Activated CD4-positive, alpha-beta T cell treated with anti-CD3 and anti-CD28 coated beads, Interleukin-2, Interleukin-4, amounts not matched to agents 100 ng/mL and 50 ng/mL, durations not matched to agents 16 hours and 8 hours (primary cell): ENCODE results near the gene PKD2L1.
A peak's percentile ranks its signal among the peaks of the same experiment; 100 is the strongest.
"Not testable (repeated sequence)": the region's sequence is repeated elsewhere in the genome, so short reads cannot be mapped to it uniquely, and the experiment has no call there.

Source experiments
- DNase-seq: peaks from one replicate; pipeline ENCODE4 v3.0.0-alpha.2; 2020; ENCODE audit warnings: low spot score

PKD2L1 gene

DNA sequence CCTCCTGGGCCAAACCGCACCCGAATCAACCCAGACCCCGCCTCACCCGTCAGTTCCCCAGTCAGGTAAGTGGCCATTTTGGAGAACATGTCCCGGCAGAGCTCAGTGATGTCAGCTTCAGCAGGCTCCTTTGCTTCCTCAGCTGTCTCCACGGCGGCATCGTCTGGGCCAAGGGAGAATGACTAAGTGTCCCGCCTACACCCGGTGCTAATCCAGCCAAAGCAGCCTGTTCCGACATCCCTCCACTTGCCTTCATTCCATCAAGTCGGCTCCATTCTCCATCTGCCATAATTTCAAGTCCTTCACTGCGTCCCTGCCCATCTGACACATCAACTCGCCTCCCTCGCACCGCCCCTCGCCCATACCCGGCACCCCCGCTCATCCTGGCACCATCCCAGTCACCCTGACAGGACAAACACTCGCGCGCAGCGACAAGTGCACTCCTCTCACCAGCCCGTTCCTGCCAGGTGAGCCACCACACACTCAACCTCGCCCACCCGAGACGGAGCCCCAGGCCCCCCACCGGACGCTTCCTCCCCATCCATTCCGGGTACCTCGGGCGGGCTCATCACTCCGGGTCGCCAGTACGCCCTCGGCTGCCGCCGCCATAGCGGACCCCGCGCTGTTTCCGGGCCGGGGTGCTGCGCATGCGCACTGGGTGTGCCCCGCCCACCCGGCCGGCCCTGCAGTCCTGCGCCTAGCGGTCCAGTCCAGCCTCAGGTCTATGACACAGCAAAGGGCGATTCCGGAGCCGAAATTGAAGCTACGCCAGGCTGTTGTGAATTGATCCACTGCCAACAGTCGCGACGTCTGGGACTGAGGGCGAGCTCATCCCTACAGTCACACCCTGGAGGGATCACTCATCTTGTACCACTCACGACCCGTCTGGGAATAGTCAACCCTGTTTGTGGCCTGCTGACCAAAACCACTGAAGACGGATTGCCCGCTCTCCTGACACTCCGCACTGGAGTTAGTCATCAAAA lies 43.7 kb downstream of the PKD2L1 start, which contains the start of gene BLOC1S2:
Gene BLOC1S2 (minus strand): TSS at position 630 of the 983 bp plus-strand sequence. CDS start 21 bp downstream, at position 609.
- peak; percentile 89 for DNase-seq

- not testable (repeated sequence) for DNase-seq
Measured at GRCh38 chr10:100285326-100285725, 44.7 kb downstream of the PKD2L1 start.

GRCh38 chr10:100282907-100283306 lies 47.1 kb downstream of the PKD2L1 start:
- no peak for DNase-seq

DNA sequence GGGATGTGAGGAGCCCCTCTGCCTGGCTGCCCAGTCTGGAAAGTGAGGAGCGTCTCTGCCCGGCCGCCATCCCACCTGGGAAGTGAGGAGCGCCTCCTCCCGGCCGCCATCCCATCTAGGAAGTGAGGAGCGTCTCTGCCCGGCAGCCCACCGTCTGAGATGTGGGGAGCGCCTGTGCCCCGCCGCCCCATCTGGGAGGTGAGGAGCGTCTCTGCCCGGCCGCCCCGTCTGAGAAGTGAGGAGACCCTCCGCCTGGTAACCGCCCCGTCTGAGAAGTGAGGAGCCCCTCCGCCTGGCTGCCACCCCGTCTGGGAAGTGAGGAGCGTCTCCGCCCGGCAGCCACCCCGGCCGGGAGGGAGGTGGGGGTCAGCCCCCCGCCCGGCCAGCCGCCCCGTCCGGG lies 53.1 kb downstream of the PKD2L1 start:
- DNase-seq: not testable (repeated sequence)

GRCh38 chr10:100267239-100268104 lies 62.6 kb downstream of the PKD2L1 start, which contains the start of gene CWF19L1:
TSS of gene CWF19L1 (minus strand) at chr10:100267638. CDS start at chr10:100267593, 45 bp downstream.
- peak; percentile 85 for DNase-seq

DNA sequence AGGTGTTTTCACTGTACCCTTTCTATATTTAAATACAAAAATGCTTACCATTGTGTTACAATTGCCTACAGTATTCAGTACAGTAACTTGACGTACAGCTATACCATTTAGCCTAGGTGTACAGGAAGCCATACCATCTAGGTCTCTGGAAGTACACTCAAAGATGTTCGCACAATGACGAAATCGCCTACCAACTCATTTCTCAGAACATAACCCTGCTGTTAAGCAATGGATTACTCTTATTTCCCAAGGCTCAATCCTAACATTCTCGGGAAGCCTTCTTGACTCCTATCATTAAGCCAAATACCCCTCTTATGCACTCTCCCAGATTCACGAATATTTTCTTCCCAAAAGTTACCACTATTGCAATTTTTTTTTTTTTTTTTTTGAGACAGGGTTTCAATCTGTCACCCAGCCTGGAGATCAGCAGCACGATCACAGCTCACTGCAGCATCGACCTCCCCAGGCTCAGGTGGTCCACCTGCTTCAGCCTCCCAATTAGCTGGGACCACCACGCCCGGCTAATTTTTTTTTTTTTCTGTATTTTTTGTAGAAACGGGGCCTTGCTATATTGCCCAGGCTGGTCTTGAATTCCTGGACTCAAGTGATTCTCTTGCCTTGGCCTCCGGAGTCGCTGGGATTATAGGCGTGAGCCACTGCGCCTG lies 64.1 kb downstream of the PKD2L1 start:
- no peak for DNase-seq

- no peak for DNase-seq
Measured at GRCh38 chr10:100254191-100254590, 75.8 kb downstream of the PKD2L1 start.

DNA sequence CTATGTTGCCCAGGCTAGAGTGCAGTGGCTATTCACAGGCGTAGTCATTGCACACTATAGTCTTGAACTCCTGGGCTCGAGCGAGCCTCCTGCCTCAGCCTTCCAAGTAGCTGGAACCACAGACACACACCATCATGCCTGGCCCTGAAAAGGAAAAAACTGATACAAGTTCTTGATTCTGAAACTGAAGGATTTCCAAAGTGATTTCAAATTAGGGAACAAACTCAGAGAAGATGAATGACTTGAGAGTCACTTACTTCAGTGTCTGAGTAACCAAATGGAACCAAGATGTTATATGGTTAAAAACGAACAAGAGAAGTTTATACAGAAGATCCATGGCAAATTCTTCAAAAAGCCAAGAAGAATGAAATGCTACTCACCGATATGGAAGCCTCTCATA lies 77.0 kb downstream of the PKD2L1 start:
- no peak for DNase-seq

DNA sequence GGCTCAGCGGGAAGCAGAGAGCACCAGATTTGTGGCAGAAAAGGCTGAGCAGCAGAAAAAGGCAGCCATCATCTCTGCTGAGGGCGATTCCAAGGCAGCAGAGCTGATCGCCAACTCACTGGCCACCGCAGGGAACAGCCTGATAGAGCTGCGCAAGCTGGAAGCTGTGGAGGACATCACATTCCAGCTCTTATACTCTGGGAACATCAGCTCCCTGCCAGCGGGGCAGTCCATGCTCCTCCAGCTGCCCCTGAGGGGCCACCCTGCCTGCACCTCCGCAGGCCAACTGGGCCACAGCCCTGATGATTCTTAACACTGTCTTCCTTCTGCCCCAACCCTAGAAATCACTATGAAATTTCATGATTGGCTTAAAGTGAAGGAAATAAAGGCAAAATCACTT lies 81.2 kb downstream of the PKD2L1 start:
- no peak for DNase-seq

- no peak for DNase-seq
Measured at GRCh38 chr10:100245484-100246220, 84.4 kb downstream of the PKD2L1 start.

DNA sequence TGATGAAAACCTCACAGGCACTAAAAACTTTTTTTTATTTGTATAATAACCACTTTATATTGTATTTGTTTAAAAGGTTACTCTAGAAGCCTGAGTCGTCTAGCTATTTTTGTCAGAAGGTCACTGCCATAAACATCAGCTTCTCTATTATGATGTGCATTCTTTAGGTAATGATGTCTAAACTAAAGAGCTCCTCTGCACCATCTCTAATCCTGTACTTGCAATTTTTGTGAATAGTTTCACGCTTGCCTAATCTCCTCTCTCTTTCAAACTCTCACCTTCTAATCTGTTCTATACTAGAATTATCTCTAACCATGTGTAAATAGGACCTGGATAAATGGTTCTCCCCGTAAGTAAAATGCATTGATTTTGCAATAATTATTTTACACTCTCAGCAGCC lies 90.2 kb downstream of the PKD2L1 start:
- DNase-seq: no peak

GRCh38 chr10:100238429-100238828 lies 91.6 kb downstream of the PKD2L1 start:
- DNase-seq: peak; percentile 50
